Dendritic cell treated with granulocyte-macrophage colony-stimulating factor and Interleukin-4, amounts not matched to agents 40 ng/mL and 50 ng/mL, for 4 days (primary cell): ENCODE results near the gene RBMX.
"Not testable (repeated sequence)": the region's sequence is repeated elsewhere in the genome, so short reads cannot be mapped to it uniquely, and the experiment has no call there.

Source experiments
- H3K27ac Mint-ChIP-seq: one replicate; pipeline ENCODE4 v1.8.0; 2022; ENCODE audit warnings: mild to moderate bottlenecking, mixed read lengths
- H3K27me3 Mint-ChIP-seq: one replicate; pipeline ENCODE4 v1.8.0; 2022; ENCODE audit warnings: mild to moderate bottlenecking, mixed read lengths
- H3K36me3 Mint-ChIP-seq: one replicate; pipeline ENCODE4 v1.8.0; 2022; ENCODE audit warnings: low read depth, mixed read lengths
- H3K4me1 Mint-ChIP-seq: one replicate; pipeline ENCODE4 v1.8.0; 2022; ENCODE audit warnings: low read depth, mixed read lengths
- H3K4me3 Mint-ChIP-seq: one replicate; pipeline ENCODE4 v1.8.0; 2022; ENCODE audit warnings: mild to moderate bottlenecking, moderate library complexity, mixed read lengths
- H3K9me3 Mint-ChIP-seq: one replicate; pipeline ENCODE4 v1.8.0; 2022; ENCODE audit warnings: mixed read lengths
- intact Hi-C: fragments of 100-400 bp; cut with micrococcal nuclease; formaldehyde crosslinking; loops from one replicate; pipeline ENCODE4 v1.15.0; 2022

The RBMX gene

DNA sequence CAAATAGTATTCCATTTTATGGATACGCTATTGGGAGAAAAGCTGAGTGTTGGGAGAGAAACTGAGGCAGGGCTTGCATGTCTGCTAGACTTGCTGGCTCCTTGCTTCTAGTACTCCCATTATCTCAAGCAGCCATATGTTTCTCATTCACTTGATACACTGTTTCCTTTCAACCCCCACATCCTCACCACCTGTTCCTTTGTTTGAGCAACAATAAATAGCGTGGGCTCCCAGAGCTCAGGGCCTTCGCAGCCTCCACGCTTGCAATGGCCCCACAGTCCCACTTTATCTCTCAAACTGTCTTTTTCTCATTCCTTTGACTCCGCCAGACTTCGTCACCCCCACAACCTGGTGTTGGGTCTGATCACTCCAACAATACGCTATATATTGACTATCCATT lies 18.2 kb upstream of the RBMX start:
- H3K27me3 Mint-ChIP-seq, H3K27ac Mint-ChIP-seq, intact Hi-C loops, H3K4me3 Mint-ChIP-seq, H3K9me3 Mint-ChIP-seq, H3K4me1 Mint-ChIP-seq, H3K36me3 Mint-ChIP-seq: not testable (repeated sequence)

DNA sequence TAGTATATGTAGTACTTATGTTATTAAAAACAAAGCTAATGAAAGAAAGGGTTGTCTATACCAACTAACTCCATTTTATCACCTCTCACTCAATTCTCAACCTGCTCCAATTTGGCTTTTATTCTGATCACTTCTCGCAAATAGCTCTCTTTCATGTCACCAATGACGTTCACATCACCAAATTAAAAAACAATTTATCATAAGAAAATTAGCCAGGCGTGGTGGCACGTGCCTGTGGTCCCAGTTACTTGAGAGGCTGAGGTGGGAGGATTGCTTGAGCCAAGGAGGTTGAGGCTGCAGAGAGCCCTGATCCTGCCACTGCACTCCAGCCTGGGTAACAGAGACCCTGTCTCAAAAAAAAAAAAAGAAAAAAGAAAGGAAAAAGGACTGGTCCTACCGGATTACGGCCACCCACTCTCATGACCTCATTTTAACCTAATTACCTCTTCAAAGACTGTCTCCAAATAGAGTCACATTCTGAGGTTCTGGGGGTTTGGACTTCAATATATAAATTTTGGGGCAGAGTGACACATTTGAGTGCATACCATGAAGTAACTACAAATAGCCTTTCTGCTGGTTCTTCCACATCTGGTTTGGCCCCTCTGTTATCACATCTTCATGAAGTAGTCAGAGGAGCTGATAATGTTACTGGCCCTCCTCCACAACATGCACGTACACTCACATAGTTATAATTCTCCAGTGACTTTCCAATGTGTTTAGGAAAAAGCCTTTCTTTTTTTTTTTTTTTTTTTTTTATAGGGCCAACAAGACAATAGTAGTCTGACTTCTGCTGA lies 15.8 kb upstream of the RBMX start:
- Mint-ChIP-seq H3K27me3 (no peaks in the 10 kb centered on the region), H3K9me3 (no peaks in the 10 kb centered on the region), H3K4me1 (no peaks in the 10 kb centered on the region), H3K36me3 (no peaks in the 10 kb centered on the region), H3K27ac (no peak overlapping the region), H3K4me3 (no peak overlapping the region)
- intact Hi-C loops = no loop called here

GRCh38 chrX:136892412-136892811 lies 11.9 kb upstream of the RBMX start:
- peaks cover 5% of the 10 kb centered on the region for H3K4me1 Mint-ChIP-seq
- H3K36me3 Mint-ChIP-seq = no peaks in the 10 kb centered on the region
- no peaks in the 10 kb centered on the region for H3K9me3 Mint-ChIP-seq
- intact Hi-C loops = no loop called here
- no peaks in the 10 kb centered on the region for H3K27me3 Mint-ChIP-seq
- H3K27ac Mint-ChIP-seq = no peak overlapping the region
- no peak overlapping the region for H3K4me3 Mint-ChIP-seq

DNA sequence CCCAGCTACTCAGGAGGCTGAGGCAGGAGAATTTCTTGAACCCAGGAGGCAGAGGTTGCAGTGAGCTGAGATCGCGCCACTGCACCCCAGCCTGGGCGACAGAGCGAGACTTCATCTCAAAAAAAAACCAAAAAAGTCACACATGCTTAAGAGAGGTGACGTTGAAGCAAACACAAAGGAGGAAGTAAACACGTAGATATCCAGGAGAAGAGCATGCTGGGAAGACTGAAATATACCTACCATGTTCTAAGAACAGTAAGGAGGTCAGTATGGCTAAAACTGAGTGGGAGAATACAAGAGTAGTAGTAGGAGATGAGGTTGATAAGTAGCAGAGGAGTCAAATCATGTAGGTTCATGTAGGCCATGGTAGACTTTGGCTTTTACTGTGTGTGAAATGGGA lies 10.1 kb upstream of the RBMX start:
- intact Hi-C loops, H3K36me3 Mint-ChIP-seq, H3K4me3 Mint-ChIP-seq, H3K9me3 Mint-ChIP-seq, H3K27me3 Mint-ChIP-seq, H3K27ac Mint-ChIP-seq: not testable (repeated sequence)
- H3K4me1 Mint-ChIP-seq = peaks cover 13% of the 10 kb centered on the region

DNA sequence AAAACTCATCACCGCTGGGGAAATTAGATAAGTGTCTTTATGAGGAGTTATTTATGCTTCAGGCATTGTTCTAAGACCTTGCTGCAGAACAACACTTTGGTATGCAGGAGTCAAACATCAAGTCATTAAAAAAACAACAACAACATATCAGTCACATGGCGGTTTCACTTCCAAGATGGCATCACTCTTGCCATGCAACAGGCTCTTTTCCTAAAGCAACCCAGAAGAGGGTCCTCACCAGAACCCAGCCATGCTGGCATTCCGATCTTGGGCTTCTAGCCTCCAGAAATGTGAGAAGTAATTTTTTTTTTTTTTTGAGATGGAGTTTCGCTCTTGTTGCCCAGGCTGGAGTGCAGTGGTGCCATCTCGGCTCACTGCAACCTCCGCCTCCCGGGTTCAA lies 8.7 kb upstream of the RBMX start:
- Mint-ChIP-seq H3K4me1 (peaks cover 20% of the 10 kb centered on the region), H3K9me3 (no peaks in the 10 kb centered on the region), H3K27me3 (no peaks in the 10 kb centered on the region), H3K4me3 (no peak overlapping the region), H3K36me3 (no peaks in the 10 kb centered on the region), H3K27ac (no peak overlapping the region)
- intact Hi-C loops = no loop called here

GRCh38 chrX:136880003-136880451 lies 498 bp downstream of the RBMX start:
- no peaks in the 10 kb centered on the region for H3K27me3 Mint-ChIP-seq
- H3K4me3 Mint-ChIP-seq = peak overlapping the region; percentile 89
- H3K9me3 Mint-ChIP-seq = no peaks in the 10 kb centered on the region
- peaks cover 45% of the 10 kb centered on the region for H3K36me3 Mint-ChIP-seq
- intact Hi-C loops = loop anchor here (1.0 kb wide), 1 partner anchor 30 kb away; no protein-coding TSS in a partner anchor
- H3K27ac Mint-ChIP-seq = peak overlapping the region; percentile 96
- peaks cover 9% of the 10 kb centered on the region for H3K4me1 Mint-ChIP-seq

GRCh38 chrX:136879001-136879687 lies 1.4 kb downstream of the RBMX start:
- Mint-ChIP-seq H3K36me3 (peaks cover 54% of the 10 kb centered on the region), H3K4me3 (peak overlapping the region; percentile 89), H3K27me3 (no peaks in the 10 kb centered on the region), H3K4me1 (peaks cover 1% of the 10 kb centered on the region), H3K9me3 (no peaks in the 10 kb centered on the region), H3K27ac (peak overlapping the region; percentile 96)
- intact Hi-C loops = loop anchor here (10.0 kb wide), 1 partner anchor 164 kb away; no protein-coding TSS in a partner anchor

GRCh38 chrX:136878423-136878822 lies 2.1 kb downstream of the RBMX start:
- Mint-ChIP-seq H3K27me3 (no peaks in the 10 kb centered on the region), H3K9me3 (no peaks in the 10 kb centered on the region), H3K36me3 (peaks cover 60% of the 10 kb centered on the region), H3K27ac (no peak overlapping the region), H3K4me3 (no peak overlapping the region), H3K4me1 (no peaks in the 10 kb centered on the region)
- intact Hi-C loops = loop anchor here (10.0 kb wide), 1 partner anchor 164 kb away; no protein-coding TSS in a partner anchor

DNA sequence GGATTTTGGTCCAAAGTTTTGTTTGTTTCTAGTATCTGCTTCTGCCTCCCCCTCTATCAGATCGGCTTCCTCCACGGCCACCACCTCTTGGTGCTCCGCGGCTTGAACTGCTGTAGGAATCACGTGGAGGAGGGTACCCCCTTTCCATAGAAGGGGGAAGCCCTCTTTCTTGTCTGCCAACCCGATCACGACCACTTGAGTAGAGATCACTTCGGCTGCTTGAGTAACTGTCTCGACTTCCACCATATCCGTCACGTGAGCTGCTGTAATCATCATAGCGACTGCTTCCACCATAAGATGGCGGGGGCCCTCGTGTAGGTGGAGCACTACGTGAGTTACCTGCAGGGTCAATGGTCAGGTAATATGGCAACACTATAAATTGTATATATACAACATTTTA lies 6.4 kb downstream of the RBMX start:
- not testable (repeated sequence) for H3K27me3 Mint-ChIP-seq, H3K4me1 Mint-ChIP-seq, H3K4me3 Mint-ChIP-seq, H3K27ac Mint-ChIP-seq, H3K9me3 Mint-ChIP-seq
- intact Hi-C loops = loop anchor here (10.0 kb wide), 1 partner anchor 159 kb away; no protein-coding TSS in a partner anchor
- peaks cover 87% of the 10 kb centered on the region for H3K36me3 Mint-ChIP-seq

DNA sequence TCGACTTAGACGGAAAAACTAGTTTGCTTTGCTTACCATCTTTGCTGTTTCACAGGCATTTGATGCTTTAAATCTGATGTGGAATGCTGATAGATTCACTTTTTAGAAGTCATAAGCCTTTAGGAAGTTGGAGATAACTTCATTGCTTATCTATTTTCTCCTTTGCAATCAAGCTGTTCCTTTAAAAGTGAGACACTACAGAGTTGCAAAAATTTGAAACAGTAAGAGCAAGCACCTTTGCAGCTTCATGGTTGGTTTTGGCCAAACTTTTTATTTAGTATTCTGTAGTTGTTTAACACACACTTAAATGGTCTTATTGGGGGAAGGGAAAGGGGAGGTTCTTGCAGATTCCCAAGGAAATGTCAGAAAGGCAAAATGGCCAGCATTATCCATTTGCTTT lies 7.3 kb downstream of the RBMX start:
- intact Hi-C loops = loop anchor here (10.0 kb wide), 1 partner anchor 158 kb away; no protein-coding TSS in a partner anchor
- H3K27ac Mint-ChIP-seq, H3K4me1 Mint-ChIP-seq, H3K9me3 Mint-ChIP-seq, H3K4me3 Mint-ChIP-seq, H3K27me3 Mint-ChIP-seq: not testable (repeated sequence)
- peaks cover 93% of the 10 kb centered on the region for H3K36me3 Mint-ChIP-seq

DNA sequence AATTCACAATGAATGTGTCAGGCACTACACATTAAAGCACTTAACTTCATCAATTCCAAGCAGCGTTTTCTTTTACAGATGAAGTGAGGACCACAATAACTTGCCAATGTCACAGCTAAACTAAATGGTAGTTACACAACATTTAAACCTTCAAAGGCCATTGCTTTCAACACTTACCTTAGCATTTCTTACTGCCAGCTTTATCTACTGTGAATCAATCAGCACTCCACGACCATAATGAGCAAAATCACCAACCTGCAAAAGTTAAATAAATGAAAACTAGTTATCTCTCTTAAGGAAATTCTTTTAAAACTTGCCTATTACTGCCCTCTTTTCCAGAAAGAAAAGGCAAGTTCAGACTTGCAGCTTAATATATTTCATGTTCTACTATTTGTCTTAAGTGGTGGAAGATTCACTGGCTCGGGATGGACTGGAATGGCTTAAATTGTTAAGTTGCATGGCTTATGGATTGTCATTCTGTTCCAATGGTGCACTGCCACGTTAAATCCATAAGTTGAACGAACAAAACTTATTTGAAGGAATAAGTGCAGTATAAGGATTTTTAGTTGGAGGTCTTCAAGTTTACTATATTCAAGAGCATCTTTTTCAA lies 8.3 kb downstream of the RBMX start:
- no peak overlapping the region for H3K4me3 Mint-ChIP-seq
- H3K4me1 Mint-ChIP-seq = peaks cover 6% of the 10 kb centered on the region
- H3K9me3 Mint-ChIP-seq = no peaks in the 10 kb centered on the region
- H3K27me3 Mint-ChIP-seq = no peaks in the 10 kb centered on the region
- intact Hi-C loops = loop anchor here (10.0 kb wide), 1 partner anchor 157 kb away; no protein-coding TSS in a partner anchor
- no peak overlapping the region for H3K27ac Mint-ChIP-seq
- peaks cover 91% of the 10 kb centered on the region for H3K36me3 Mint-ChIP-seq

DNA sequence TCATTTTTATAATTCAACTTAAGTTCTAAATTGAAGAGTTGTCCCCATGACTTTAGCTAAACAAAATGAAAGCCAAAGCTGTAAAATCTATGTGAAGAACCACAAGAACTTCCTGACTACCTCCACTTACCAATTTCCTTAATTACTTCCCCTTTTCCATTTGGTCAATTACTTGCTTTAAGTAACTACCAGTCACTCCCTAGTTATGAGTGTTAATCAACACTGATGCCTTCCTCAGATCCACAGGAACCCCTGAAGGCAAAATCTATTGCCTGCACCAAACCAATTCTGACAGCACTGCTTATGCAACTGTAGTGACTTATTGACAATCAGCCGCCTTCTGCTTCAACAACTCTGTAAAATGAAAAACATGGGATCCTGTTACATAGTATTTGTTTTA lies 10.5 kb downstream of the RBMX start:
- H3K9me3 Mint-ChIP-seq = no peaks in the 10 kb centered on the region
- no peaks in the 10 kb centered on the region for H3K27me3 Mint-ChIP-seq
- peaks cover 94% of the 10 kb centered on the region for H3K36me3 Mint-ChIP-seq
- no peak overlapping the region for H3K27ac Mint-ChIP-seq
- H3K4me1 Mint-ChIP-seq = peaks cover 6% of the 10 kb centered on the region
- intact Hi-C loops = loop anchor here (10.0 kb wide), 1 partner anchor 155 kb away; no protein-coding TSS in a partner anchor
- H3K4me3 Mint-ChIP-seq = no peak overlapping the region

GRCh38 chrX:136868283-136869055 lies 12.1 kb downstream of the RBMX start:
- H3K4me1 Mint-ChIP-seq = peaks cover 6% of the 10 kb centered on the region
- H3K27me3 Mint-ChIP-seq = no peaks in the 10 kb centered on the region
- no peaks in the 10 kb centered on the region for H3K9me3 Mint-ChIP-seq
- no peak overlapping the region for H3K4me3 Mint-ChIP-seq
- peaks cover 87% of the 10 kb centered on the region for H3K36me3 Mint-ChIP-seq
- intact Hi-C loops = no loop called here
- H3K27ac Mint-ChIP-seq = no peak overlapping the region
